IPS DF 4.7 (cell line): Measurements from ENCODE around the gene NKG7.

ENCODE experiments used
- DNase-seq: peaks from one replicate; pipeline ENCODE4 v3.0.0-alpha.2; 2013; ENCODE audit warnings: low spot score; ENCODE audit errors: extremely low read depth

NKG7 gene

DNA sequence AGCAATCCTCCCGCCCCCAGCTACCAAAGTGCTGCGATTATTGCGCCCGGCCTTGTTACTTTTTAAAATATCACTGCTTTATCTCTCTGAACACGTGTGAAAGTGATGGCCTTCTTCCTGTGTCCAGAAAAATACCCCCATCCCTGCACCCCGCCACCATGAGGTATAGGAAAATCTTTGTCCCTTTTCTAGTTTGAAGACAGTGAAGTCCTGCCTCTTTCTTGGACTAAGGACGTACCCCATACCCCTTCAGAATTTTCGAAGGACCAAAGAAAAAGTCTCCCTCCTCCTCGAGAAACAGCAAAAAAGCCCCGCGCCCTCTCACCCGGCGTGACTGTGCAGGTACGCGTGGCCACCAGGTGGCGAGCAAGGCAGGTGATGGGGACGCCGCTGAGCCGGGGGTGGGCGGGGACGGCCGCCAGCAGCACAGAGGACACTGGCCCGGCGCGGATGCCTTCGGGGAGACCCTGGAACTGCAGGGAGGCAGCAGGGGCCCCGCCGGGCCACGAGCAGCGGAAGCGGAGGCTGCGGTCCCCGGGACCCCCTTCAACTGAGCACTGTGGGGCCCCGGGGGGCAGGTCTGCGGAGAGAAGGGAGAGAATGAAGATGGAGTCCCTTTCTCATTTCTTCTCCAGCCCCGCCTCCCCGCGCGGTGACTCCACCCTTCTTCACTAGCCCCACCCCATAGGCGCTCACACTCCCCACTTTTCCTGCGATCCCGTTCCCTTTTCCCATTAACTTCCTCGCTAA lies 33.7 kb downstream of the NKG7 start:
- DNase-seq, result no peak

DNA sequence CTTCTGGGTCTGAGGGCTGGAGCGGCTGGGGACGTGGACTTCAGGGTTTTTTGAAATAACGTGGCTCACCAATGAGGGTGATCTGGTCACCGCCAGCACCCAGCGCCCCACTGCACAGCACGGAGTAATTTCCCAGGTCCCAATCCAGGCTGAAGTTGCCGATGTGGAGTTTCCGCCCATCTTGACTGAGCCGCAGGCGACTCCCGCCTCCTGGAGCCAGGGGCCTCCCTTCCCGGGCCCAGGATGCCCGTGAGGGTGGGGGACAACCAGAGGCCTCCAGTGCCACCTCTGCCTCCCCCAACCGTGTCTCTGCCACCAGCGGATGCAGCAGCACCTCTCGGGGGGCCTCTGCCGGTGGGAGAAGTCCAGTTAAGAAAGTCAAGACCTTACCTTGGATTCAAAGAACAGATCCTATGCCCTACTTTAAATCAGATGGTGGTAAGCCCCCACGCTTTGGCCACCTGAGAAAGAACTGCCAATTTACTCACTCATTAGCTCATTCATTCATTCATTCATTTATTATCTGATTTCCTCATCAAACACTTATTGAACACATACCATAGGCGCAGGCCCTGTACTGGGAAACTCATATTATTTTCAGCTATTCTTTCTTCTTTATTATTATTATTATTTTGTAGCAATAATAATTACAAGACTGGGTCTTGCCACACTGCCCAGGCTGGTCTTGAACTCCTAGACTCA lies 34.4 kb downstream of the NKG7 start:
- no peak for DNase-seq

DNA sequence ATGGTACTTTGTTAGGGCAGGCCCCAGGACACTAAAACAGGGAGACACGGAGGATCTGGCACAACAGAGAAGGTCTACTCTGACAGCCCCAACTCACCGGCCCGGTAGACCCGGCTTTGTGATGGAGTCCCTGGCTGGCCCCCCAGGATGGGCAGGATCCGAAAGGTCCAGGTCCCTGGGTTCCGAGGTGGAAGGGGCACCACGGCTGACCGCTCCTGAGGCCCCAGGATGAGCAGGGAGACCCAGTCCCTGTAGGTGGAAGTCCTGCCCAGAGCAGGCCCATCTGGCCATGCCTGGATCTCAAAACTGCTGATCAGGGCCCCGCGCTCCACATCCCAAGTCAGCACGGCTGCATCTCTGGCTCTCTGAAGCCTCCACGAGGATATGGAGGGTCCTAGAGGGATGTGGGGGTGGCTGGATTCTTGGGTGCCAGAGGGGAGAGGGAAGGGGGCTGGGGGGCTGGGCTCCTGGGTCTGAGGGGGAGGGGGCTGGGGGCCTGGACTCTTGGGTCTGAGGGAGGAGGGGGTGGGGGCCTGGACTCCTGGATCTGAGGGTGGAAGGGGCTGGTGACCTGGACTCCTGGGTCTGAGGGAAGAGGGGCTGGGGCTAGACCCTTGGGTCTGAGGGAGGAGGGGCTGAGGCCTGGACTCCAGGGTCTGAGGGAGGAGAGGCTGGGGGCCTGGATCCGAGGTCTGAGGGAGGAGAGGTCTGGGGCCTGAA lies 35.2 kb downstream of the NKG7 start:
- no peak for DNase-seq

DNA sequence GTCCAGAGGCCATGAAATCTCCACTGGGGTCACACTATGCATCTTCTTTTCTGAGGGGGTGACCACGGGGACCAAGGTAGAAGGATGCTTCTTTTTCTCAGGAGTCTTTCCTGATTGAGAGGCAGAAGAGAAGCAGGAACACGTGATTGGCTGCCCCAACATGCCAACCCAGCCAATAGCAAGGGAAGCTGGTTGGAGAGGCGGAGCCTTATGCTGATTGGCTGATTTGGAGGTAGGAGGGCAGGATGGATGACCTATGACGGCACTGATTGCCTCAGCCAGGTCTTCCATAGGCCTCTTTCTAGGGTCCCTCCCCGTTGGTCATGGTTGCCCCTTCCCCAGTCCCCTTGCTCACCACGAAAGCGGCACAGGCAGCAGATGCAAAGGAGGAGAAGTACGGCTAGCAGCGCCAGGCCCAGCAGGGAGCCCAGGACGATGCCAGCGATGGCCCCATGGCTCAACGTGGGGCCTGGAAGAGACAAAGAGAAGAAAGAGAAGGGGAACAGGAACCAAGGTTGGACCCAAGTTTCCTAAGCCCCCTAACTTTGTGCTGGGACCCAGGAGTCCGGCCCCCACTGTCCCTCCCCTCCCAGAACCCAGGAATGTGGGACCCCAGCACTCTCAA lies 38.5 kb downstream of the NKG7 start:
- no peak for DNase-seq

DNA sequence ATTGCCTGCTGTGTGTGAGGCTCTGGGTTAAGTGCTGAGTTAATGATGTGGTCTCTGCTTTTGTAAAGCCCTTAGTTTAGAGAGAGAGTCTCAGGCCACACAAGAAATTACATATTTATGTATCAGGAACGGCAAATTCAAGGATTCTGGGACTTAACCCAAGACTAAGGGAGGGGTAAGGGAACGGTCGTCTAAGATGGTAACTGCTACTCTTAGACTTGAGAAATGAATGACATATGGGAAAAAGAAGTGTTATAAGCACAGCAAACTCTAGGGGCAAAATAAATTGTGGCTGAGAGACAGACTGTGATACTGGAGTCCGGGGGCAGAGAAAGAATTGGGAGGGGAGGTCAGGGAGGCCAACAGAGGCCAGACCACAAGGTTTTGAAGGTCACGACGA lies 40.7 kb downstream of the NKG7 start:
- DNase-seq, result no peak

DNA sequence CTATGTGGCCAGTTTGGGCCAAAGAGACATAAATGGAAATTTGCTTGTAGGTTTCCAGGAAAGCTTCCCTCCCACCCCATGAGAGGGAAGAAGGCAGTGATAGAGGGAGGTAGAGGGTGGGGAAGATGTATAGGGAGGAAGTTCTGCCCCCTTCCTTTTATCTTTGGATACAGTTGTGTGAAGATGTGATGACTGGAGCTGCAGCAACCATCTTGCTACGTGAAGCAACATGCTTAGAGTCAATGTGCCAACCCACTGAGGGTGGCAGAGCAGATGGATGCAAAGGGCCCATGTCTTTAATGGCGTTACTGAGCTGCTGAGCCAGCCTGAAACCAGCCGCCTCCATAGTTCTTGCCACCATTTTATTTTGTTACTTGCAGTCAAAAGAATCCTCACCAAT lies 41.3 kb downstream of the NKG7 start:
- no peak for DNase-seq

DNA sequence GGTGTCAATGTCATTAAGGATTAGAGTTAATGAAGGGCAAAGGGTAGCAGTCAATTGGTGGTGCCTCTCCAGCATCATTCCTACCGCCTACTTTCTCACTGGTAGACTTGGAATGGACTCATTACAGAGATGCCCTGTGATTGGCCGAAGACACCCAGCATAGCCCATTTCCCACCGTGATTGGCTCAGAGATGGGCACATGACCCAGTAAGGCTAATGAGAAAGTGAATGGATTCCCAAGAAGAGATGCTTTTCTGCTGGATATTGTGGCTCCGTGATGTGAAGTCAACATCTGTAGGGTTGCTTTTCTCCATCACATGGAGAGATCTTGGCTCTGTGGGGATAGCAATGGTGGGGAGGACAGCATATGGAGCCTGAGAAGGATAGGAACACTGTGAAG lies 42.1 kb downstream of the NKG7 start:
- DNase-seq, result no peak

DNA sequence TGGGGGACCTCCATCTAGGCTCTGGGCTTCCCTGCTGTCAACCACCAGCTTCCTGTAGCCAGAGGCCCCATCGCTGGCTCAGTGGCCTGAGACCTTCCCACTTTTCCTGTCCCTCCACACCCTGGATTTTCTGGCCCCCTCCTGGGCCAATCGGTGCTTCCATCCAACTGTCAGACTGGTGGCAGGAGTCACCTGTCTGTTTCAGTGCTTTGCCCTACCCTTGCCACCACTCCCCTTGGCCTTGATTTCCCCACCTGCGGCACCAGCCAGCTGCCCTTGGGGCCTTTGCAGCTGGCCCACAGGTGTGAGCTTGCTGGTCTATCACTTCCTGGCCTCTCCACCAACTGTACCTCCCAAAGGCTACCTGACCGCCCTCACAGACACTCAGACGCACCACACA lies 43.0 kb downstream of the NKG7 start:
- DNase-seq, result no peak

DNA sequence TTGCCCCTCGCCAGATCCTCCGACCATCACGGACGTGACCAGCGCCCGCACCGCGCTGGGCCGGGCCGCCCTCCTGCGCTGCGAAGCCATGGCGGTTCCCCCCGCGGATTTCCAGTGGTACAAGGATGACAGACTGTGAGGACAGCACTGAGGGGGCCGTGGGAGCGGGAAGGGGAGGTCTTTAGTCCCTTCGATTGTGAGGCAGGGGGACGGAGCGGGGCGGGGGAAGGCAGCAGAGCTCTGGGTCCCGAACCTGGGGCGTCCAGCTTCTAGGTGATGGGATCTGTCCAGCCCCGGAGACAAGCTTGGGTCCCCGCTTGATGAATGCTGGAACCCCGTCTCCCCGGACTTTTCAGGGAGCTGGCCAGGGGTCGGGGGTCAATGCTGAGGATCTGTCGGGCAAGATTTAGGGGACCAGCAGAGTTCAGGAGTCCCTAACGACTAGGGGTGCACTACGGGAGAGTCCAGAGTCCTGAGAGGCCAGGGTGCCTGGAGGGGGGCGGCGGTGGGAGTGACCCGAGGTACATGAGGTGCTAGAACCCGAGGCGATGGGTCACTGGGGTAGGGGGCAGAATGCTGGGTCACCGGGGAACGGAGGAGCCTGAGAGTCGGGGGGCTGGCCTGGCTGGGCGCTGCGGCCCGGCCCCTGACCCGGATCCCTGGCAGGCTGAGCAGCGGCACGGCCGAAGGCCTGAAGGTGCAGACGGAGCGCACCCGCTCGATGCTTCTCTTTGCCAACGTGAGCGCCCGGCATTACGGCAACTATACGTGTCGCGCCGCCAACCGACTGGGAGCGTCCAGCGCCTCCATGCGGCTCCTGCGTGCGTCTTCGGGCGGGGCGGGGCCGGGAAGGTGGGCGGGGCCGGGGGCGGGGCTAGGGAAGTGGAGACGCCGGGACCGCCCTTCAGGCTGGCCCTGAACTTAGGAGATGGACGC lies 45.1 kb downstream of the NKG7 start:
- DNase-seq, result no peak

DNA sequence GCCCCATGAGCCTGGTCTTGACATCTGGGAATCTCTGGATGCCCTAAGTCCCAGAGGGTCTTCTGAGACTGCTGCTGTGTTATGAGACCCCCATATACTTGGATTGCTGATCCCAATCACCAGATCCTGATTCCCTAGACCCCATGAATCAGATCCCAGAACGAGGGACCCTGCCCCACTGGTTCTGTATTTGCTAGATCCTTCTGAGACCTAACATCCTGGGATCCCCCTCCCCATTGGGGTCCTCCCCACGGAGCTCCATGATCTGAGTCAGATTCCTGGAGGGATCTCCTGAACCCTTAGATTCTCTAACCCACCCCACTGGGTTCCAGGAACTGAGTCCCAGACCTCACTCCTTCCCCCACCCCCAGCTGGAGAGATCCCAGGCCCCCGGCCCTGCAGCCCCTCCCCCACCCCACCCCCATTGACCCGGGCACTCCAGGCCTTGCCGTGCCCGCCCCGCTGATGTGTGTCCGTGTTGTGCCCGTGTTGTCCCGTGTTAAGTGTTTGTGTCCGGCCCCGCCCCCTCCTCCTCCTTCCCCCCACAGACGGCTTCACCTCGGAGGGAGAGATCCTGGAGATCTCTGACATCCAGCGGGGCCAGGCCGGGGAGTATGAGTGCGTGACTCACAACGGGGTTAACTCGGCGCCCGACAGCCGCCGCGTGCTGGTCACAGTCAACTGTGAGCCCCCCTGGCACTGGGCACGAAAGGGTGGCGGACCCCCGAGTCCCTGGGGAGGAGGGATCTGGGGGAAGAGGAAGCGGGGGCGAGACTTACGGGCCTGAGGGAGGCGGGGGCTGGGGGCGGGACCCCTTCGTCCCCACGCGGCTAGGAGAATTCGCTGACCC lies 46.0 kb downstream of the NKG7 start:
- no peak for DNase-seq

DNA sequence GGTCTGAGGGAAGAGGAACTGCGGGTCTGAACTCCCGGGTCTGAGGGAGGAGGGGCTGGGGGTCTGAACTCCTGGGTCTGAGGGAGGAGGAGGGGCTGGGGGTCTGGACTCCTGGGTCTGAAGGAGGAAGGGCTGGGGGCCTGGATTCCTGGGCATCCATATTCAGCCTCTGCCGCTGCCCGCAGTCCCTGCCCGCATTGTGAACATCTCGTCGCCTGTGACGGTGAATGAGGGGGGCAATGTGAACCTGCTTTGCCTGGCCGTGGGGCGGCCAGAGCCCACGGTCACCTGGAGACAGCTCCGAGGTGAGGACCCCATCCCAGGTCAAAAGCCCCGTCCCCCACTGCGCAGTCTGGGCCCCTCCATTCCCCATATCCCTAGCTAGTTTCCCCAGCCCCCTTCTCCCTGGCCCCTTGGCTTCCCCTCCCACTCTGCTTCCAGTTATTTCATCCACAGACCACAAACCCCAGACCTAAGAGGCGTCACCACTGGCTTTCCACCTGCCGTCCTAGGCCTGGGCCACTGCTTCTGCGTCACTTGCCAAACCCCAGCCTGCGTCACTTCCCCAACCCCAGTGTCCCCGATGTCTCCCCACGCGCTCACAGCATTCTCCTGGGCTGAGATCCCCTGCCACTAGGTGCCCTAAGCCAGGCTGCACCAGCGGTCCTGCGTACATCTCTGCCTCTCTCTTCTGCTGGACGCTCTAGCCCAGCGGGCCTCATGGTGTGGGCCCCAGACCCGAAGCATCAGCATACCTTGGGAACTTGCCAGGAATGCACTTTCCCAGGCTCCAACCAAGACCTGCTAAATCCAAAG lies 47.1 kb downstream of the NKG7 start:
- DNase-seq, result no peak

DNA sequence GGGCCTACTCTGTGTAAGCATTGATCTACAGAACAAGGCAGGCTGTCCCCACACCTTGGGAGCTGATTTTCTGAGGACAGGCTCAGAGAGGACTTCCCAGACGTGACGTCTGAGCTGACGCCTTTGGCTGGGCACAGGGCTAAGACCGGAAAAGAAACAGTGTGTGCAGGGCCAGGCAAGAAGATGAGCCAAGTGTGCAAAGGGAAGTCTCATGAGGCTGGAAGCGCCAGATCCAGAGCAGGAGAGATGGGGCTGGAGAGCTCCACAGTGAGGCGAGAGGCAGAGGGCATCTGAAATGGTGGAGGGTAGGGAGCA lies 48.3 kb downstream of the NKG7 start:
- DNase-seq, result no peak

DNA sequence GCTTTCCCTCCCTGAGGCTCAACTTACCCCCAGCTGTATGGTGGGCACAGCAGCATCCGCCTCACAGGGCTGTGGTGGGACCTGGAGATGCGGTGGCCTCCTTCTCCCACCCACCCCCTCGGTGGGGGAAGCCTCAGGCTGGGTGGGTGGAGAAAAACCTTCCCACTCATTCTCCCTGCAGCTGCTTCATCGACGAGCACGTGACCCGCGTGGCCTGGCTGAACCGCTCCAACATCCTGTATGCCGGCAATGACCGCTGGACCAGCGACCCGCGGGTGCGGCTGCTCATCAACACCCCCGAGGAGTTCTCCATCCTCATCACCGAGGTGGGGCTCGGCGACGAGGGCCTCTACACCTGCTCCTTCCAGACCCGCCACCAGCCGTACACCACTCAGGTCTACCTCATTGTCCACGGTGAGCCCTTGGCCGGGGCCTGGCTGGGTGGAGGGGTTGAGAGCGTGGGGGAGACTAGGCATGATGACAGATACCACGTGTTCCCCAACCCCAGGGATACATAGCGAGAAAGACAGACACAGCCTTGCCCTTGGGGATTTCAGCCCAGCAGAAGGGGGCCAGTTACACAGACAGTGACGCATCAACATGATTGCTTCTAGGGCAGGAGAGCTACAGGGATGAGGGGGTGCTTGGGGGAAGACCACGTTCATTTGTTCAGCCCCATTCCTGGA lies 48.8 kb downstream of the NKG7 start:
- DNase-seq, result no peak

DNA sequence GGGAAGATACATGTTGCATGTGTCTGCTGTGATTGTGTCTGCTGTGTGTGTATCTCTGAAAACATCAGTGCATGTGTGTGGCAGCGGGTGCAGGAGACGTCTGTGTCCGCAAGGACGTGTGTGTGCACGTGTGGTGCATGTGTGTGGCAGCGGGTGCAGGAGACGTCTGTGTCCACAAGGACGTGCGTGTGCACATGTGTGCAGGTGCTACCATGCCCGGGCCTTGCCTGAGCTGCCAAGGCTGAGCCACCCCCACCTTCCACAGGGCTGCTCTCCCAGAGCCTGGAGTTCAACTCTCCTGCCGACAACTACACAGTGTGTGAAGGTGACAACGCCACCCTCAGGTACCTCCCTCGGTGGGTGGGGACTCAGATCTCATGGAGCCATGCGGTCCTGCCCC lies 50.7 kb downstream of the NKG7 start:
- DNase-seq, result no peak
